Measurements from ENCODE around the gene AGBL1. TPM values are rescaled to one million over a fixed set of nuclear protein-coding genes. Genes with fewer than 3 reads are reported as not detected.
A peak's percentile ranks its signal among the peaks of the same experiment; 100 is the strongest.

AGBL1 gene
- total RNA-seq, 3 donors from 2014 or later (not counting 1 experiment from before 2014, with no cell fraction given), result not detected

GRCh38 chr15:86620641-86621349 lies 541.1 kb downstream of the AGBL1 start:
- H3K36me3 Mint-ChIP-seq, result no peaks in the 10 kb centered on the region
- Histone ChIP-seq H3K4me3 (ENCODE audit: low read length) (no peak overlapping the region), H3K36me3 (ENCODE audit: control insufficient read depth, insufficient read depth, low read length) (no peaks in the 10 kb centered on the region), H3K4me1 (ENCODE audit: control insufficient read depth, insufficient read depth, low read length) (peaks cover 10% of the 10 kb centered on the region), H3K27ac (ENCODE audit: low read length) (no peak overlapping the region), H3K27me3 (ENCODE audit: control insufficient read depth, insufficient read depth, low read length) (no peaks in the 10 kb centered on the region), H3K9me3 (ENCODE audit: control insufficient read depth, insufficient read depth, low read length) (no peaks in the 10 kb centered on the region)
- no peak overlapping the region for H3K4me3 Mint-ChIP-seq
- no peak for TF ChIP-seq CTCF (IDR thresholded peaks at IDR 0.05)
- peaks cover under 1 to 7% of the 10 kb centered on the region in 2 donors for H3K4me1 Mint-ChIP-seq
- WGBS (ENCODE audit: insufficient coverage), result 62% methylated on average over 7 of the region's 8 CpGs
- H3K27me3 Mint-ChIP-seq (ENCODE audit: low read depth in 2 of 2), result peaks cover 7 to 33% of the 10 kb centered on the region in 2 donors
- ATAC-seq (no peak), DNase-seq (no peak)
- peaks cover 0 to 2% of the 10 kb centered on the region in 2 donors for H3K9me3 Mint-ChIP-seq
- H3K27ac Mint-ChIP-seq, result no peak overlapping the region
- intact Hi-C loops (cut with micrococcal nuclease), result no loop called here

- peaks cover 0 to 6% of the 10 kb centered on the region in 2 donors for H3K4me1 Mint-ChIP-seq
- H3K9me3 ChIP-seq (ENCODE audit: control insufficient read depth, insufficient read depth, low read length), result no peaks in the 10 kb centered on the region
- 64% methylated on average over 2 of the region's 2 CpGs for WGBS (ENCODE audit: insufficient coverage)
- no peaks in the 10 kb centered on the region for H3K27me3 ChIP-seq (ENCODE audit: control insufficient read depth, insufficient read depth, low read length)
- H3K36me3 Mint-ChIP-seq, result no peaks in the 10 kb centered on the region
- H3K4me1 ChIP-seq (ENCODE audit: control insufficient read depth, insufficient read depth, low read length), result peaks cover 7% of the 10 kb centered on the region
- H3K4me3 Mint-ChIP-seq, result no peak overlapping the region
- no peak overlapping the region for H3K27ac Mint-ChIP-seq
- H3K9me3 Mint-ChIP-seq, result no peaks in the 10 kb centered on the region
- H3K27ac ChIP-seq (ENCODE audit: low read length), result no peak overlapping the region
- H3K4me3 ChIP-seq (ENCODE audit: low read length), result no peak overlapping the region
- peaks cover 10 to 40% of the 10 kb centered on the region in 2 donors for H3K27me3 Mint-ChIP-seq (ENCODE audit: low read depth in 2 of 2)
- DNase-seq (no peak), ATAC-seq (no peak)
- no peak for TF ChIP-seq CTCF (IDR thresholded peaks at IDR 0.05)
- intact Hi-C loops (cut with micrococcal nuclease), result no loop called here
- no peaks in the 10 kb centered on the region for H3K36me3 ChIP-seq (ENCODE audit: control insufficient read depth, insufficient read depth, low read length)
Measured at GRCh38 chr15:86623236-86623635, 543.6 kb downstream of the AGBL1 start.

- H3K27ac Mint-ChIP-seq, result no peak overlapping the region
Measured at GRCh38 chr15:86624261-86625036, 544.8 kb downstream of the AGBL1 start.

More at GRCh38 chr15:86624261-86625036, 544.8 kb downstream of the AGBL1 start:
- Histone ChIP-seq H3K36me3 (ENCODE audit: control insufficient read depth, insufficient read depth, low read length) (no peaks in the 10 kb centered on the region), H3K27me3 (ENCODE audit: control insufficient read depth, insufficient read depth, low read length) (no peaks in the 10 kb centered on the region), H3K27ac (ENCODE audit: low read length) (no peak overlapping the region), H3K9me3 (ENCODE audit: control insufficient read depth, insufficient read depth, low read length) (no peaks in the 10 kb centered on the region), H3K4me1 (ENCODE audit: control insufficient read depth, insufficient read depth, low read length) (peaks cover 7% of the 10 kb centered on the region), H3K4me3 (ENCODE audit: low read length) (no peak overlapping the region)
- DNase-seq, result peak; percentile 16 to 68
- ATAC-seq, result peak; percentile 84 to 95 (median 86)
- no peak for TF ChIP-seq CTCF (IDR thresholded peaks at IDR 0.05)
- Mint-ChIP-seq H3K27me3 (ENCODE audit: low read depth in 2 of 2) (peaks cover 10 to 40% of the 10 kb centered on the region in 2 donors), H3K9me3 (no peaks in the 10 kb centered on the region), H3K4me3 (no peak overlapping the region), H3K4me1 (peaks cover 0 to 6% of the 10 kb centered on the region in 2 donors), H3K36me3 (no peaks in the 10 kb centered on the region)
- intact Hi-C loops (cut with micrococcal nuclease), result loop anchor here (1.0 to 2.0 kb wide), 2 partner anchors 119 to 1622 kb away; no protein-coding TSS in a partner anchor
- 42% methylated on average over 6 of the region's 6 CpGs for WGBS (ENCODE audit: insufficient coverage)
